Measurements from ENCODE around the gene SESN1.

Gene SESN1

GRCh38 chr6:109071125-109071917 is 23.3 kb downstream of the SESN1 start:
- H3K4me3 ChIP-seq (ENCODE audit: low read length): no peak overlapping the region
- no peak for DNase-seq (ENCODE audit: low read depth, low spot score)

DNA sequence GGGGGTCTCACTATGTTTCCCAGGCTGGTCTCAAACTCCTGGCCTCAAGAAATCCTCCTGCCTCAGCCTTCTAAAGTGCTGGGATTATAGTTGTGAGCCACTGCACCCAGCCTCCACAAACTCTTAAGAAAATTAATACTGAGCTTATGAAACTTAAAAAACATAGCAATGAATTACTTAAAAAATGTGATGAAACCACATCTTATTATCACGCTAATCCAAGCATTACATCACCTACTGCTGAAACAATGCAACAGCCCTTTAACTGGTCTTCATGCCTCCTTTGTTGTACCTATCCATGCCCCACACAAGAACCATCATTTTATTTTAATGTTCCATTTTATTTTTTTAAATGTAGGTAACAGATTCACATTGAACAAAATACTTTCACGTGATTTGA is 24.9 kb downstream of the SESN1 start:
- no peak overlapping the region for H3K4me3 ChIP-seq (ENCODE audit: low read length)
- no peak for DNase-seq (ENCODE audit: low read depth, low spot score)

- H3K4me3 ChIP-seq (ENCODE audit: low read length): no peak overlapping the region
- no peak for DNase-seq (ENCODE audit: low read depth, low spot score)
Measured at GRCh38 chr6:109062767-109063352, 31.8 kb downstream of the SESN1 start.

DNA sequence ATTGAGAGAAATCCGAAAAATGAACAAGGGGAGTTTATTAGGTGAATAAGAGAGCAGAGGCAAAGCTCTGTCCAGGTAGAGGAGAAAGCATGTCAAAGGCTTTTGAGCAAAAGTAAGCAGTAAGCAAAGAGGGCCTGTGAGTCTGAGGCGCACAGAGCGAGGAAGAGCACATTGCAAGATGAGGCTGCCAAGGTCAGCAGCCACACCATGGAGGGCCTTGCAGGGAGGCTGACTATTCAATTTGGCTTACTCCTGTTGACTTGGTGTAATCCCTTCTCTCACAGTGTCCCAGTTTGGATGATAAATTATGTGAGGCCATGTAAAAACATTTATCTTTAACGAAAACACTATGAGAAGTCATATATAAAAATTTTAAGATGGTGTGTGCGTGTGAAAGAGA is 32.4 kb downstream of the SESN1 start:
- no peak overlapping the region for H3K4me3 ChIP-seq (ENCODE audit: low read length)
- no peak for DNase-seq (ENCODE audit: low read depth, low spot score)

GRCh38 chr6:109060571-109060970 is 34.1 kb downstream of the SESN1 start:
- H3K4me3 ChIP-seq (ENCODE audit: low read length): no peak overlapping the region
- DNase-seq (ENCODE audit: low read depth, low spot score): no peak

DNA sequence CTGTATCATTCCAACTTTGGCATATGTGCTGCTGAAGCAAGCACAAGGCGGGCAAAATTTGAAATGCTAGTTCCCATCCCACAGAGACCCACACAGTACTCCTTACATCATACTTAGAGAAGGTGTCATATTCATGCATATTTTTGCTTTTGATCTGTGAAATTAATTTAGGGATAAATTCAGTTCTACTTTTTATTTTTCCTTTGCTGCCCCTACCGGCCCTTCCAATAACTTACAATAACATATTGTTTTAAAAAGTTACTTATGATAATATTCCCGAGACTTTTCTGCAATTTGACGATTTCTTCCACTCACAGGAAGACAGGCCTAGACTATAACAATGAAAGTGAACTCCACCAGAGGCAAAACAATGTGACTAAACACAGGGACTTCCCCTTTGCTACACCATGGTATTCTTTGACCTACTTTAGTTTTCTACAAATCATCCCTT is 35.0 kb downstream of the SESN1 start:
- DNase-seq (ENCODE audit: low read depth, low spot score): no peak
- H3K4me3 ChIP-seq (ENCODE audit: low read length): no peak overlapping the region

DNA sequence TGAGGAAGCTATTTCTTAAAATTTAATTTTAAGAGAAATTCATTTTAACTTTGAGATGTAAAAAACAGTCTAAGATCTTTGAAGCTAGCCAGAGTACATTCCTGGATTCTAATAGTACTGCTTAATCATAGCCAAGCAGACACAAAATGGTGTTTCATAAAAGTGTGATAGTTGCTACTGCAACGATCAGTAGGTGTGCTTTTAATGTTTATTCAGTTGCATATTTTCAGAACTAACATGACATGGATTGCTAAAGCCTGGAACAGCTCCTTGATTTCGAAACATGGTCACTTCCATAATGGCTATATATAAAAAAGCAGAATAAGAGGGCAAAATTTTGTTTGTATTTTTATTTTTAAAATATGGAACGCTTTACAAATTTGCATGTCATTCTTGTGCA is 35.5 kb downstream of the SESN1 start:
- DNase-seq (ENCODE audit: low read depth, low spot score): no peak
- H3K4me3 ChIP-seq (ENCODE audit: low read length): no peak overlapping the region

DNA sequence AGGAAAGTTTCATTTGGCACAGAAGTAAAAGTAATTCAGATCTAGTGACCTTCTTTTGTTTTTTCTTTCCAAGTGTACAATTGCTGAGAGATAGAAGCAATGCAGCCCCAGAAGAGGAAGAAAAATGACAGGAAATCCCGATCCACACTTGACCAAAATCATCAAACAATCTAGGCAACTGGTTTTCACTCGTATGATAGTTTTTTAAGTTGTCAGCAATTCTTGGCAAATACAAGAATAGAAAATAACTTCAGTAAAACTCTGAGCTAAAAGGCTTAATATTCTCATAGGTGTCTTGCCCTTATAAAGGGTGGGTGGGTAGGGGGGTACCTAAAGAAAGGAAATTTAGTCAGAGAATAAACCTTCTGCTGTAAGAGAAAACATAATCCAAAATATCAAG is 36.0 kb downstream of the SESN1 start:
- no peak overlapping the region for H3K4me3 ChIP-seq (ENCODE audit: low read length)
- DNase-seq (ENCODE audit: low read depth, low spot score): no peak

DNA sequence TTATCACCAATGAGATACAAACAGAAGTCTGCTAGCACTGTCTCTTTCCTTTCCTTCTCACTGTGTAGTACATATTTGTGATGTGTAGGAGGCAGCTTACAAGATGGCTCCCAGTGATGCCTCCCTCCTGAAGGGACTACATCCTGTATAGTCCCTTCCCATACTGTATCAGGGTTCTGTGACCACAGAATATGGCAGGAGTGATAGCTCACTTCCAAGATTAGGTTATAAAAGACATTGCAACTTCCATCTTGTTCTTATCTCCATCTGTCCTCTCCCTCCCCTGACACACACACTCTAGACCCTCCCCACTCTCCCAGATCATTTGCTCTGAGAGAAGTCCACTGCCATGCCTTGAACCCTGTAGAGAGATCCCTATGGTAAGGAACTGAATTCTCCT is 38.0 kb downstream of the SESN1 start:
- no peak for DNase-seq (ENCODE audit: low read depth, low spot score)
- H3K4me3 ChIP-seq (ENCODE audit: low read length): no peak overlapping the region

DNA sequence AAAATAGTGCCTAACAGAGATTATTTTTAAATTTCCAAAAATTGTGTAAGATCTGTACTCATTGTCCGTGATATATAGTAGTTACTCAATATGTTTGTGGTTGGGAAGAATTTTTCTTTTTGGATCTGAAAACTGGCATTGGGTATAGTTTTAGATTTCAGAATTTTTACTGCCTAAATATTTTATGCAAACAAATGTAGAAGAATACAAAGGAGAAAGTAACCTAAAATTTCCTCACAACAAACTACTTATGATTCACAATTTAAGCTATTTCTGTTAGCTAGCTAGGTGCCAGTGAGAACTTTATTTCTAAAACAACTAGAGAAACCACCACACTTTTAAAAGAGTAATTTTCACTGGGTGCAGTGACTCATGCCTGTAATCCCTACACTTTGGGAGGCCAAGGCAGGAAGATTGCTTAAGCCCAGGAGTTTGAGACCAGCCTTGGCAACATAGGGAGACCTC is 38.8 kb downstream of the SESN1 start:
- no peak overlapping the region for H3K4me3 ChIP-seq (ENCODE audit: low read length)
- DNase-seq (ENCODE audit: low read depth, low spot score): no peak

GRCh38 chr6:109053336-109053735 is 41.3 kb downstream of the SESN1 start:
- no peak for DNase-seq (ENCODE audit: low read depth, low spot score)
- H3K4me3 ChIP-seq (ENCODE audit: low read length): no peak overlapping the region

GRCh38 chr6:109052852-109053251 is 41.8 kb downstream of the SESN1 start:
- DNase-seq (ENCODE audit: low read depth, low spot score): no peak
- no peak overlapping the region for H3K4me3 ChIP-seq (ENCODE audit: low read length)

- DNase-seq (ENCODE audit: low read depth, low spot score): no peak
- H3K4me3 ChIP-seq (ENCODE audit: low read length): no peak overlapping the region
Measured at GRCh38 chr6:109052018-109052651, 42.5 kb downstream of the SESN1 start.

DNA sequence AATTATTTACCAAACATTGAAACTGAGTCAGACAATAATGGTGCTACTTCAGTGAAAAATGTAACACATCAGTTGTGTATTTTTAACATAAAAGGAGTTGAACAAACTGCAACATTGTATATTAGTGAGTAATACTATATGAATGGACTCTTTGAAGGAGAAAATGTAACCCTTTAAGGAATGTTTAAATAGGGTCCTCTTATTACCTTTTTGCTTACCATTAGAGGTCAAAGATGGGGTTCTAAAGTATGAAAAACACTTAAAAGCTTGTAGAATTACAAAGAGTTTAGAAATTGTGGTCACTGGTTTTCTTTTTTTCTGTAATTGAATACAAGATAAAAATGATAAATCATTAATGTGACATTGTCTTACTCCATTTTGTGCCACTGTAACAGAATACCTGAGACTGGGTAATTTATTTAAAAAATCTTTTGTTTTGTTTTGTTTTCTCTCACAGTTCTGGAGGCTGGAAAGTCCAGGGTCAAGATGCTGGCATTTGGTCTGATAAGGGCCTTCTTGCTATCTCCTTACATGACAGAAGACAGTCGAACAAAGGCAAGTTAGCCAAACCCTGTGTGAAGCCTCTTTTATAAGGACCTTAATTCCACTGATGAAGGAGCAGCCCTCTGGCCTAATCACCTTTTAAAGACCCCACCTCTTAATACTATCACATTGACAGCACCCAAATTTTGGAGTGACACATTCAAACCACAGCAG is 43.2 kb downstream of the SESN1 start:
- no peak overlapping the region for H3K4me3 ChIP-seq (ENCODE audit: low read length)
- no peak for DNase-seq (ENCODE audit: low read depth, low spot score)

GRCh38 chr6:109050447-109051102 is 44.1 kb downstream of the SESN1 start:
- no peak overlapping the region for H3K4me3 ChIP-seq (ENCODE audit: low read length)
- DNase-seq (ENCODE audit: low read depth, low spot score): no peak

DNA sequence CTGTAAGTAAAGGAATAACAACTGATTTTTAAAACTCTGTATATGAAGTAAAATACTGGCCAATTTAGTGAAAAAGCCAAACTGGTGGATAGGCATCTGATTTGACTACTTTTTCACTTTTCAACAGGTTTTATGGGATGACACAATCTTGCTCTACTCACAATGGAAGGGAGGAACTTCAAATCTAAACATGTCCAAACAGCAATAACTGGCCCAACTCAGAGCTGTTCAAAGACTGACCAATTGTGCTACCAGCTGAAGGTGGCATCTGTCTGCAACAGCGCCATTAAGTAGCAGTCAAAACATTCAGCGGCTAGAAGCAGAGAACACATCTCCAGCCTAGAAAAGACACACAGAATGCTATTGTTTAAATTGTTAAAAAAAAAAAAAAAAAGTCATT is 44.6 kb downstream of the SESN1 start:
- H3K4me3 ChIP-seq (ENCODE audit: low read length): no peak overlapping the region
- no peak for DNase-seq (ENCODE audit: low read depth, low spot score)

DNA sequence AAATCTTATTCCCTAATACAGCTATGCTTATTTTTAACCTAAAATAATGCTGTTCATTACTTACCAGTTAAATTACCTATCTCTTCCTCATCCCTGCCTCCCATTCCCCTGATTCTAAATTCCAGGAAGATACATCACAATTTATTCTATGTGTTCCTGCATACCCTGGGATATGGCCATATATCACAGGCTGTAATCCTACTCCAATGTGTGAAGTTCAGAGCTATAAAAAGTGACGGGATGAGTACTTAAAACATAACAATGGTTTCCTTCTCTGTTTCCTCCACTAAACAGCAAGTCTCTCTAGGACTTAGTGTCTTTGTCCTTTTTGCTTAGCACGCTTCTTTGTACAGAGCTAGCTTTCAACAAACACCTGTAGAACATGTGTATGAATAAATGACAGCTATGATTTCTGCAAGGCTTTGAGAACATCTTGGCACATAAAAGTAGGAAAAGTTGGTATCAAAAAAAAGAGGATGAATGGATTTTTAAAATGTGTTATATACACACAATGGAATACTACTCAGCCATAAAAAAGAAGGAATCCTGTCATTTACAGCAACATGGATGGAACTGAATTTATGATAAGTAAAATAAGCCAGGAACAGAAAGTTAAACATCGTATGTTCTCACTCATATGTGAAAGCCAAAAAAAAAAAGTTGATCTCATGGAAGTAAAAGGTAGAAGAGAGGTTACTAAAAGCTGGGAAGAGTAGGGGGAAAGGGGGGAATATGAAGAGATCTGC is 45.8 kb downstream of the SESN1 start:
- DNase-seq (ENCODE audit: low read depth, low spot score): no peak
- H3K4me3 ChIP-seq (ENCODE audit: low read length): no peak overlapping the region

DNA sequence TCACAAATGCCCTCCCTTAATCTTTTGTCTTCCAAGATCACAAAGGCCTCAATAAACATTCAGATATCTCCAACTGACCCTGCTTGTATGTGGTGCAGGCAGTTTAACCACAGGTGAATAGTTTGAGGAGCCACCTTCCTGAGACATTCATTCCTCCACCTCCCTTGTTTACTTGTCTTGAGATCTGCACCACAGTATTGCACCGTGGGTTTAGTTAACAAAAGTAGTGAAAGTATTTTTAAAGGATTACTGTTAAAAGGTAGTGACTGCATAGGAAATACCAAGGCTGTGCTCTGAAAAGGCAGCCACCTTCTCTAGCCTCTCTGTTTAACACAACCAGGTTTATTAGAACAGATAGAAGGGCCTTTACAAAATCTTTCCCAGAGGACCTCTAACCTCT is 46.5 kb downstream of the SESN1 start:
- no peak for DNase-seq (ENCODE audit: low read depth, low spot score)
- H3K4me3 ChIP-seq (ENCODE audit: low read length): no peak overlapping the region

GRCh38 chr6:109045493-109045892 is 49.2 kb downstream of the SESN1 start:
- no peak for DNase-seq (ENCODE audit: low read depth, low spot score)
- H3K4me3 ChIP-seq (ENCODE audit: low read length): no peak overlapping the region
